CD4-positive, alpha-beta T cell treated with Interleukin-15 for 1 hour (primary cell): ENCODE measurements around the gene LPP.
A peak's percentile ranks its signal among the peaks of the same experiment; 100 is the strongest.

Experiments used
- DNase-seq: peaks from one replicate; pipeline ENCODE4 v3.0.0-alpha.2; 2020

The LPP gene

DNA sequence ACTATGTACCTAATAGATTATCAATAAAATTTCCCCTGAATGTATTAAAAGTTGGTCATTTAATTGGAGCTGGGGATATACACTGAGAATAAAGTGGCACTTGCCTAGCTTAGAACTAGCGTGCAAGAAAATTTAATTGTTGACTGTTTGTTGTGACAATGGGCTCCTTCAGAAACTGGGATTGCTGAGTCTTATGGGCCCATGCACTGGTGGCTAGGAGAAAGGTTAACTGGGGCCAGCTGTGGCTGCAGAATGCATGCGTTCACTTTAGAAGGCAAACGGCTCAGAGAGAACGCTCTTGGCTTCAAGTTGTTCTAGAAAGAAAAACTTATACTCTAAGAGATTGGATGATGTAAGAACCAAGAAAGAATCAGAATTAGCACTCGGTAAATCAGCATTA is 18.7 kb upstream of the LPP start:
- no peak for DNase-seq

DNA sequence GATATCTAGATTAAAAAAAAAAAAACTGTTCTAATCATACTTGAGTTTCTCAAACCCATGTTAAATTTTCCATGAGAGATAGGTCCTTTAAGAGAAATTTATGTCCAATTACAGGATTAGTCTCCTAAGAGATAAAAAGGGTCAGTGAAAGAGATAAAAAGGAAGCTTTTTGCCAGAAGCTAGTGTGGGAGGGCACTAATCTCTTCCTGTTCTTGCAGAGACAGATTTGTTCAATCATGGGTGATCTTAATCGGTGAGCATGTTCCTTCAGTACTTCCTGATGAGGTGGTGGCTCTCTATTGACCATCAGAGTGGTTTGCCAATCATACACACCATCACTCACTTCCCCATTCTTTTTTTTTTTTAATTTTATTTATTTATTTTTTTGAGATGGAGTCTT is 16.9 kb upstream of the LPP start:
- DNase-seq, result no peak

- no peak for DNase-seq
These were observed 14.5 kb upstream of the LPP start for GRCh38 chr3:188139466-188139865.

GRCh38 chr3:188146219-188146618 is 7.7 kb upstream of the LPP start:
- DNase-seq, result no peak

- no peak for DNase-seq
These were observed 6.2 kb upstream of the LPP start for GRCh38 chr3:188147782-188148181.

DNA sequence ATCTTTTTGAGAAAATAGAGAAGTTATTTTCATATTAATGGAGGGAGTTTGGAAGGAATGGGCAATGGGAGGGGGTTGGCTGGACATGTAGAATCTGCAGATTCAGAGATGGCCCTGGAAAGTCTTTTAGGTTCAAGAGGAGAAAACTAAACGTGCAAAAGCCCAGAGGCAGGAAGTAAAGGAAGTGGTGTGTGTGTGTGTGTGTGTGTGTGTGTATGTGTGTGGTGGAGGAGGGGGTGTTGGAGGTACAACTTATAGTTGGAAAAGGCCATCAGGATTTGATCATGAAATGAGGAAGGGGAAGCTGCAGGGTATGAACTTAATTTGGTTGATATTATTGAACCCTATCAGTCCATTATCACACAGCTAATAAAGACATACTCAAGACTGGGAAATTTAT is 5.6 kb upstream of the LPP start:
- no peak for DNase-seq

DNA sequence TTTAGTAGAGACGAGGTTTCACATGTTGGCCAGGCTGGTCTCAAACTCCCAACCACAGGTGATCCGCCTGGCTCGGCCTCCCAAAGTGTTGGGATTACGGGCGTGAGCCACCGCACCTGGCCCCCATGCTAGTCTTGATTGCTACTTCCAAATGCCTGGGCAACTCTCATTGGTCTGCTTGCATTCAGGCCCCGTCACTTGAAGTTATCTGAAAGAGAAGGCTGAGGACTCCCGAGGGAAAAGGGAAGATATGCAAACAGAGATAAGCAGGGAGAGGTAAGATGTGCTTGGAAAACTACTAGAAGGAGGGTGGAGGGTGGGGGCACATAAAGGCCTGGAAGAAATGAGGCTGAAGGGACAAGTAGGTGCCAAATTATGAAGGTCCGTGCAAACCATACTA is 4.4 kb upstream of the LPP start:
- DNase-seq, result no peak

DNA sequence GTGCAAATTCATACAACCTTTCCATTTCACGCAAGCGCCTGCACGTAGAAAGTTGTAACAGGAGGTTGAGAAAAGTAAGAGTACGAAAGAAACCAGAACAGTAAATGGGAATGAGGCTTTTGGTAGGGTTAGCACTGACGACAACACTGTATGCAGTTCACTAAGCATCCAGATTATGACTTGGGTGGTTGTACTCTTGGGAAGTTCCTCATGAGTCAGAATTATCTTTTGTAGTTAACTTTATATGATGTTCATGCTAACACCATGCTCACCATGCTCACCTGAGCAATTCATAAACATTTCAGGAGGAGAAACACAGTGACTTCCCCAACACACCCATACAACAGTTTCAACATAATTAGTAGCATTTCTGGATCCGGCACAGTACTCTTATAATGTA is 3.0 kb upstream of the LPP start:
- DNase-seq, result no peak

- DNase-seq, result no peak
These were observed 2.5 kb upstream of the LPP start for GRCh38 chr3:188151438-188151837.

DNA sequence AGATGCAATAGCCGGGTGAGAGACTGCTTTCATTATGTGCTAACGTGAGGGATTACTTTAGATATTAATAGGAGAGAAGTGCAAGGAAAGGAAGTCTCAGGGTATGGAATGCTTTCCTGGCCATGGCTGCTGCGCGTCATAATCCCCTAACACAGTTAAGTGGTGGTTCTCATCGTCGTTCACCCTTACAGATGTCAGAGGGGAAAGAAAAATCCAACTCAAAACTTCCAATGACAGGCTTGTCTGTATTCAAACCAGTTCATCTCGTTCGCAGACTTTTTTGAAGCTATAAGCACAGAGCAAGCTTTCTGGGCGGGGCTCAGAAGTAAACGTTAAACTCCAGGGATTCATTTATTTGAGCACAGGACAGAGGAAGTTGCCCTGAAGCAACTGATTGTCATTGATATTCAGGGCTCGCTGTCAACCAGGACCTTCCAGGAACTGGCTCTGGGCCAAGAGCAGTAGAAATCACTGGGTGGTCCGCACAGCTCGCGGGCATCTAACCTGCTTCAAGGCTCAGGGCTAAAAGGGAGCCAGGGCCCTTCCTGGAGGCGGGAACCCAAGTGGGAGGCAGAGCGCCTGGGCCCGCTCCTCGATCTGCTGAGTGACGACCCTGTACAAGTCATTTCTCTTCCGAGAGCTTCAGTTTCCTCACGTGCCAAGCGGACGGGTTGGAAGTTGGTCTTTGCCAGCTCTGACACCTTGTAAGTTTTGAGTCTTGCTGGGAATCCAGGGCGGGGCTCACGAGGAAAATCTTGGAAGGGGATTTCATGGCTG is 1.1 kb upstream of the LPP start:
- DNase-seq, result no peak

DNA sequence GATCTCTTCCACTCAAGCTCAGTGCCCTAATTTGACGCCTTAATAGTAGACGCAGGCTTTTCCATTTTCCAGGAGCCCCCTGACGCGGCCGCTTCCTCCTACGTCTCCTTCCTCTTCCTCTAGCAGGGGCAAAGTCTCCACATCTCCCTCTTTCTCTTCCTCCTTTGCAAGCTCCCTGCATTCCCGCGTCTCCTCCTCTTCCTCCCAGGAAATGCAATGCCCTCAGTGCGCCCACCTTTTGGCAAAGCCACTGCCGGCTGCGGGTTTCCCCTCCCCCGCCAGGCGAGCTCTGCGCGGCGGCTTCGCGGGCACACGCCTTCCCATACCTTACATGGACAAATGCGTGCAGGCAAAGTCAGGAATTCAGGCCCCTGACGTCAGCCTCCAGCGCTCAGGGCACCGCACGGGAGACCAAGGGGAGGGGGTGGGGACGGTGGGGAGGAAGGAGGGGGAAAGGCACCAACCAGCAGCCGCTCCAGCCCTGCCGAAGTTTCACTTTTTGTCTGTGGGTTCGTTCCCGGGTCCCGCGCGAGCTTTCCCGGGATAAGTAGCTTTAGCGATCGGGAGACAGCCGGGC is 432 bp upstream of the LPP start:
- DNase-seq, result peak; percentile 57

DNA sequence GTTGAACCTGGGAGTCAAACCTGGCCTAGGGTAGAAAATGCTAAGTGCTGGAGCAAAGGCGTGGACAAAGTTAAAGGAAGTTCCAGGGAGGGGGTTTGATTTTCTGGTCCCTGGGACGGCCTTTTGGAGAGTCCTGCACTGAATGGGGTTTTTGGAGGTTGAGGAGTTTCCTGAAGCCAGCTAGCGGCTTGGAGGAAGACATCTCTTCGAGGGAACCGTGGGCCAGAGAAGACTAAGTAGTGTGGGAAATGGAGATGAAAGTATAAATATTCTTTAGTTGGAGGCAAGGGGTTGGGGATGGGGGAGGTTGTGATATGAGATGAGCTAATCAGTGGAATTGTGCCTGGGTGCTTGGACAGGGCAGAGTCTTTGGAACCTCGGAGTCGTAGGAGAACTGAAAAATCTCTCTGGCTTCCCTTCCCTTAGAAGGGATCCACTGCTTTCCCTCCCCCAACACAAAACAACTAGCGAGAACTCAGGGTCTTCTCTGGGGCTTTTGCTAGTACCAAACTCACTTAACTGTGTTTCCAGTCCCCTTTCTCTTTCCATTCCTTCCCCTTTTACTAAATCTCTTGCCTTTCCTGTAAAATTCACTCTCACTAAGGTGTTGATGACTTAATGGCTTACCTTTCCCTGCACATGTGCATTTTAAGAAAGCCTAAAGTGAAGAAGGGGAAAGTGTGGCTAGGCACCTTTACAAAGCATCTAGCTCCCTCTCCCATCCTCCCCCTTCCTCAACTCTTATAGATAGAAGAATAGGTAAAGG is 1.0 kb downstream of the LPP start:
- no peak for DNase-seq

GRCh38 chr3:188156056-188156455 is 2.1 kb downstream of the LPP start:
- no peak for DNase-seq

- no peak for DNase-seq
These were observed 3.5 kb downstream of the LPP start for GRCh38 chr3:188157407-188157806.

DNA sequence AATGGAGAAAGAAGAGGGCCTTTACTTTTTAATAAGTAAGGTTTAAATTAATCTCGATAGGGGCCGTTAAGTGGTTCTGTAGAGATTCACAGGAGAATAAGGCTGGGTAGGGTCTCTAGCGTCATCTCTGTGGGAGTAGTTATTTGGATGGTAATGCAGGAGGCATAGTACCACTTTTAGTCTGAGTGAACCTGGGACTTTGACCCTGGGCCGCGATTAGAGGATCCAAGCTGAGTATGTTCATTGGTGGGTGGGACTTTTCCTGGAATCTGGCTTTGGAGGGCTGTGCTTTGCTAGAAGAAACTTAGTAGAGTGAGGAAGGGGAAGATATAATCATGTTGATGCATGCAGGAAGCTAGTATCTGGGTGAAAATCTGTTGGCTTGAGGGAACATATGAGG is 4.0 kb downstream of the LPP start:
- DNase-seq, result no peak

- no peak for DNase-seq
These were observed 4.9 kb downstream of the LPP start for GRCh38 chr3:188158731-188159310.

DNA sequence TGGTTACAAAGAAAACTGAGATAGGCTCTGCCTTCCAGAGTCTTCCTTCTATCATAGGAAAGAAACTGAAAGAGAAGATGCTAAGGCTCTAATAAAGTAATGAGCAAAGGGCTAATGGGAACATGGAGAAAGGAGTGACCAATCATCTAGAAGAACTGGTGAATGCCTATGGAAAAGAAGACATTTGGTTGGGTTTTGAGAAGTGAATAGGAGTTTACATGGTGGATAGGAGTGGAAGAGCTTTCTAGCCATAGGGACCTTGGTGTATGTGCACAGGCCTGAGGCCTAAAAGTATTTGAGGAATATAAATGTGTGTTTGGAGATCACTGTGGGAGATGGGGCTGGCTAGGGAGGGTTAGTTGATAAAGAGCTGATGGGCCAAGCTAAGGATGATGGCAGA is 6.8 kb downstream of the LPP start:
- DNase-seq, result no peak

DNA sequence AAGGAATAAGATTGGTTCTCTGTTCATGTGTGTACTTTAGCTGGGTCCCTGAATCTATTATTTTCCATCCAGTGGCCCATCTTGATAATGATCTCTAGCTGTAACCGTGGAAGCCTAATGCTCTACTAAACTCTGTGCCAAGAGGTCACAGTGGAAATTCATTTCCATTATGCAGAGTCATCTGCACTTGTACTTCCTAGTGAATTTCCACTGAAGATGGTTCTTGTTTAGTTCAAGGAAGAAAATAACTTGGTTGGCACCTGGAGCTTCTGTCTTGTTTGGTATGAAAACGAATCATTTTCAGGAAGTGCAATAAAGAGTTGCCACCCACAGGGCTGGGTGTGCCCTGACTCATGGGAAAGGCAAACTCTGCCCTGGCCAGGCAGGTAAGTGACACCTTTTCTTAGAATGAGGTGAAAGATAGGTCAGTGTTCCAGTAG is 10.3 kb downstream of the LPP start:
- DNase-seq, result no peak

GRCh38 chr3:188165596-188165995 is 11.6 kb downstream of the LPP start:
- DNase-seq, result no peak

DNA sequence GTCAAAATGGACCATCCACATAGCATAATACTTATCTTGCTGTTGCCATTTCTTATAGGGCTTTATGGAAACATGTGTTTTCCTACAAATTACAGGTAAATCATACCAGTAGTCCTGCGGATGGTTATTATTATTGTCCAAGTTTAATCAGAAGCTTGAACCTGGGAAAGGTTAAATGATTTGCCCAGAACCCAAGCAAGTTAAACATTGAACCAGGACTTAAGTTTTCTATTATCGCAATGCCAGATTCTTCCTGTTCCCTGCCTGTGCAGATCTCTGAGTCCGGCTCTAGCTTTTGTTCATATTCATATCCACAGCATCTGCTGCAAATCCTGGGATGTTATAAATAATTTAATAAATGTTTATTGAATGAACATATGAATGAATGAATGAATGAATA is 12.5 kb downstream of the LPP start:
- DNase-seq, result no peak

GRCh38 chr3:188168186-188168585 is 14.2 kb downstream of the LPP start:
- no peak for DNase-seq

GRCh38 chr3:188168648-188169047 is 14.7 kb downstream of the LPP start:
- DNase-seq, result no peak

DNA sequence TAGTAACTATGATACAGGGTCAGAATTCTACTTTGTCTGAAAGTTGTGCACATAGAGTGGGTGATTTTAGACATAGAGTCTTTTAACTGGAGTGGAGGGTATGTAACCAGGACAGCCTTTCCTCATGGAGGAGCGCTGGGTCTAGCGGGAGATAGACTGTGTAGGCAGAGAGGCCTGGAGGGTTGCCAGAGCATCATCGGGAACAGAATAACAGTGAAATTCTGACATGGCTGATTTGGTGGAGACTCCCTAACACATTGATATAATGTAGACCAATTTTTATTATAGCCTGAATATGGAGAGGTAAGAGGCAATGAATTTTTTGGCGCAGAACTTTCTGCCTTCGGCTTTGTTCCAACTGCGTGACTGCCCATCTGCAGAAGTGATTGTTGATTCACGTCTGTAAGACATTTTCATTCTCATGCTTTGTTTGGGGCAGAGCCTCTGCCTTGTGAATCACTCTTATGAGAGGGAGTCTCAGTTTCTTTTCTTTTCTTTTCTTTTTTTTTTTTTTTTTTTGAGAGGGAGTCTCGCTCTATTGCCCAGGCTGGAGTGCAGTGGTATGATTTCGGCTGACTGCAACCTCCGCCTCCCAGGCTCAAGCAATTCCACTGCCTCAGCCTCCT is 16.0 kb downstream of the LPP start:
- DNase-seq, result no peak
